Ovary (tissue), 10 donors: ENCODE results near the gene ELFN1. TPM values are rescaled to one million over a fixed set of nuclear protein-coding genes. Genes with fewer than 3 reads are reported as not detected.

ENCODE experiments used
- DNase-seq, 5 donors: peaks; one replicate each; pipeline ENCODE4 v3.0.0-alpha.2; 2019 to 2020
- H3K27ac ChIP-seq, 2 donors: fragments of 200-600 bp; one replicate each; pipeline versions ENCODE4 v1.5.1 to v1.8.0; 2019 to 2022
- H3K27me3 ChIP-seq: fragments of 200-600 bp; one replicate; pipeline ENCODE4 v1.8.0; 2022
- H3K36me3 ChIP-seq: fragments of 200-600 bp; sonication (generic); one replicate; pipeline ENCODE4 v1.5.1; 2019
- H3K4me1 ChIP-seq: one replicate; pipeline ENCODE4 v1.8.1; 2013; ENCODE audit warnings: mild to moderate bottlenecking, moderate library complexity; ENCODE audit not compliant: insufficient read depth
- H3K4me3 ChIP-seq: fragments of 200-600 bp; sonication (generic); one replicate; pipeline ENCODE4 v1.5.1; 2017
- H3K9me3 ChIP-seq, 2 donors: fragments of 200-600 bp in 1 of 2; sonication (generic) in 1 of 2; one replicate each; pipeline versions ENCODE4 v1.5.1 to v1.8.1; 2013 to 2019; ENCODE audit warnings: mild to moderate bottlenecking in 1 of 2, moderate library complexity in 1 of 2
- CTCF ChIP-seq, 3 donors: fragments of 450-650 bp in 2 of 3; fragments of 200-600 bp in 1 of 3; IDR thresholded peaks; one replicate each; pipeline versions ENCODE4 v1.5.1 to v1.8.0; 2016 to 2022; ENCODE audit warnings: antibody characterized with exemption in 3 of 3, mild to moderate bottlenecking in 1 of 3
- EP300 ChIP-seq: sonication (generic); formaldehyde crosslinking; IDR thresholded peaks from one replicate; pipeline ENCODE4 v1.6.1; 2017; ENCODE audit warnings: antibody characterized with exemption
- POLR2A ChIP-seq: fragments of 450-650 bp; IDR thresholded peaks from one replicate; pipeline ENCODE4 v1.6.1; 2017; ENCODE audit warnings: antibody characterized with exemption, mild to moderate bottlenecking, moderate library complexity
- WGBS, 3 donors: extraction: QIAGEN DNeasy Blood & Tissue Kit in 1 of 3; methylation state at CpG; one replicate each; pipeline versions ENCODE4 v1.1.5 to v1.1.7; 2013 to 2017; 5-methylcytosine and 5-hydroxymethylcytosine counted together
- intact Hi-C, 4 donors: fragments of 100-400 bp; cut with DNase I; formaldehyde crosslinking; loops; one replicate each; pipeline versions ENCODE4 v1.11.0 to v1.15.1; 2022 to 2023
- long read RNA-seq, 3 donors: library from polyadenylated mRNA in 2 of 3; unstranded in 2 of 3; transcript quantifications; one replicate each; pipeline ENCODE4 v2.0.0 and lab custom pipeline, GENCODE V29; 2021 to 2026
- polyA plus RNA-seq, 2 donors: library from polyadenylated mRNA; stranded (reverse); fragments of 200-250 nt in 1 of 2; fragments of 350-450 nt in 1 of 2; fragmentation: Illumina TruSeq in 1 of 2; extraction: RNeasy Lipid Tissue Mini Kit (QIAGEN cat#74804) in 1 of 2; gene quantifications; one replicate each; pipeline ENCODE4 v1.2.3, GENCODE V29; 2013 to 2014
- total RNA-seq, 7 donors: library from RNA; depleted of rRNA in 2 of 7; stranded (reverse); fragments of >200 nt in 2 of 7; fragmentation: NEBNext Ultra II Directional in 3 of 7; extraction: Animal tissue kit (Norgen Biotek cat#: 25700) in 3 of 7; gene quantifications; one replicate each; pipeline versions ENCODE4 v1.1.0 to v1.2.4, GENCODE V29; 2016 to 2023
- donor health status: DM: no; HTN: no; CAD: no; lungs with moderate emphysema.
- donor health status: DM: no; HTN: no; CAD: no.
- donor health status: Bipolar disorder and iron deficiency.
- donor health status: DM: yes; HTN: yes; CAD: no.
- donor health status: DM: no; HTN: no; CAD: no.
- donor health status: DM: yes; HTN: yes; CAD: no.

ELFN1 gene
- 1 to 10 TPM in 2 of 7 donors, under 1 TPM in 5; 0.25 to 1.5 (median 0.78) TPM for total RNA-seq
- under 1 TPM; 0.05 to 0.46 TPM for polyA plus RNA-seq
- long read RNA-seq, donor 1 = 0 reads
- long read RNA-seq, donor 2 = 0 reads
- long read RNA-seq, donor 3 = 0 reads

- H3K36me3 ChIP-seq = no peaks in the 10 kb centered on the region
- TF ChIP-seq EP300 (no peak), POLR2A (no peak), CTCF (IDR thresholded peaks at IDR 0.05) (no peak)
- H3K4me3 ChIP-seq = no peak within 1 kb of the TSS
- H3K27me3 ChIP-seq = peaks cover 13% of the 10 kb centered on the region
- intact Hi-C loops = loop anchor here (5.0 to 10.0 kb wide), 2 partner anchors 542 to 675 kb away; no protein-coding TSS in a partner anchor
- no peaks in the 10 kb centered on the region for H3K9me3 ChIP-seq
- no peak within 1 kb of the TSS for H3K27ac ChIP-seq
- peaks cover 4% of the 10 kb centered on the region for H3K4me1 ChIP-seq
- peak in 3 of 5 donors; percentile 10 to 33 (median 27) for DNase-seq
- 1 to 3% (median 1%) methylated on average over 59 to 108 of the region's 110 CpGs for WGBS, 3 donors
These were observed at the start of gene ELFN1 for GRCh38 chr7:1669954-1670893. Gene ELFN1, plus strand, starts transcription at chr7:1670277. Its CDS starts 74,320 bp downstream, at chr7:1744597.

- no peaks in the 10 kb centered on the region for H3K4me1 ChIP-seq
- H3K9me3 ChIP-seq = no peaks in the 10 kb centered on the region
These were observed 49.2 kb upstream of the ELFN1 start for GRCh38 chr7:1620835-1621234.

GRCh38 chr7:1621718-1622117 lies 48.4 kb upstream of the ELFN1 start:
- intact Hi-C loops = loop anchor here in 1 of 4 donors (5.0 kb wide), 1 partner anchor 1349 kb away; no protein-coding TSS in a partner anchor
- 87 to 89% (median 88%) methylated on average over 13 of the region's 13 CpGs for WGBS, 3 donors
- Histone ChIP-seq H3K27ac (no peak overlapping the region), H3K4me1 (no peaks in the 10 kb centered on the region), H3K27me3 (no peaks in the 10 kb centered on the region), H3K36me3 (no peaks in the 10 kb centered on the region), H3K4me3 (no peak overlapping the region), H3K9me3 (no peaks in the 10 kb centered on the region)
- TF ChIP-seq CTCF (IDR thresholded peaks at IDR 0.05) (no peak), EP300 (no peak), POLR2A (no peak)
- no peak for DNase-seq

More at GRCh38 chr7:1620835-1621234, 49.2 kb upstream of the ELFN1 start:
- no peak for DNase-seq
- TF ChIP-seq POLR2A = no peak
- no peak for TF ChIP-seq EP300
- no peak for TF ChIP-seq CTCF (IDR thresholded peaks at IDR 0.05)
- Histone ChIP-seq H3K27ac (no peak overlapping the region), H3K4me3 (no peak overlapping the region), H3K36me3 (no peaks in the 10 kb centered on the region), H3K27me3 (no peaks in the 10 kb centered on the region)
- whole genome bisulfite sequencing, 3 donors = 87 to 90% (median 89%) methylated on average over 27 of the region's 27 CpGs
- intact Hi-C loops = loop anchor here in 1 of 4 donors (5.0 kb wide), 1 partner anchor 1349 kb away; no protein-coding TSS in a partner anchor

GRCh38 chr7:1622441-1622840 lies 47.6 kb upstream of the ELFN1 start:
- H3K27me3 ChIP-seq = no peaks in the 10 kb centered on the region
- H3K27ac ChIP-seq = no peak overlapping the region
- no peak for DNase-seq
- H3K9me3 ChIP-seq = no peaks in the 10 kb centered on the region
- TF ChIP-seq CTCF (IDR thresholded peaks at IDR 0.05) (no peak), POLR2A (no peak)
- WGBS, 3 donors = 86% methylated on average over 10 of the region's 10 CpGs
- H3K4me1 ChIP-seq = no peaks in the 10 kb centered on the region
- H3K4me3 ChIP-seq = no peak overlapping the region
- intact Hi-C loops = loop anchor here in 1 of 4 donors (5.0 kb wide), 1 partner anchor 1350 kb away; no protein-coding TSS in a partner anchor
- no peaks in the 10 kb centered on the region for H3K36me3 ChIP-seq
